Adipose tissue (tissue), 3 donors: ENCODE measurements around the gene RACK1. TPM values are rescaled to one million over a fixed set of nuclear protein-coding genes. Genes with fewer than 3 reads are reported as not detected.
"Not testable (repeated sequence)": the region's sequence is repeated elsewhere in the genome, so short reads cannot be mapped to it uniquely, and the experiment has no call there.

Experiments
- H3K27ac ChIP-seq: one replicate; pipeline ENCODE4 v1.5.1; 2013; ENCODE audit warnings: low read depth, low read length
- WGBS, 3 donors: extraction: QIAGEN DNeasy Blood & Tissue Kit; methylation state at CpG; one replicate each; pipeline ENCODE4 v1.1.7; 2013; 5-methylcytosine and 5-hydroxymethylcytosine counted together
- polyA plus RNA-seq, 3 donors: library from polyadenylated mRNA; stranded (reverse); fragments of 200-250 nt; gene quantifications; one replicate each; pipeline ENCODE4 v1.2.3, GENCODE V29; 2013
- donor health status: healthy with polysubstance abuse.
- donor health status: Bipolar disorder and iron deficiency.
- donor health status: healthy.

RACK1 gene
- polyA plus RNA-seq, 3 donors, result 2,124 to 2,647 (median 2,643) TPM

DNA sequence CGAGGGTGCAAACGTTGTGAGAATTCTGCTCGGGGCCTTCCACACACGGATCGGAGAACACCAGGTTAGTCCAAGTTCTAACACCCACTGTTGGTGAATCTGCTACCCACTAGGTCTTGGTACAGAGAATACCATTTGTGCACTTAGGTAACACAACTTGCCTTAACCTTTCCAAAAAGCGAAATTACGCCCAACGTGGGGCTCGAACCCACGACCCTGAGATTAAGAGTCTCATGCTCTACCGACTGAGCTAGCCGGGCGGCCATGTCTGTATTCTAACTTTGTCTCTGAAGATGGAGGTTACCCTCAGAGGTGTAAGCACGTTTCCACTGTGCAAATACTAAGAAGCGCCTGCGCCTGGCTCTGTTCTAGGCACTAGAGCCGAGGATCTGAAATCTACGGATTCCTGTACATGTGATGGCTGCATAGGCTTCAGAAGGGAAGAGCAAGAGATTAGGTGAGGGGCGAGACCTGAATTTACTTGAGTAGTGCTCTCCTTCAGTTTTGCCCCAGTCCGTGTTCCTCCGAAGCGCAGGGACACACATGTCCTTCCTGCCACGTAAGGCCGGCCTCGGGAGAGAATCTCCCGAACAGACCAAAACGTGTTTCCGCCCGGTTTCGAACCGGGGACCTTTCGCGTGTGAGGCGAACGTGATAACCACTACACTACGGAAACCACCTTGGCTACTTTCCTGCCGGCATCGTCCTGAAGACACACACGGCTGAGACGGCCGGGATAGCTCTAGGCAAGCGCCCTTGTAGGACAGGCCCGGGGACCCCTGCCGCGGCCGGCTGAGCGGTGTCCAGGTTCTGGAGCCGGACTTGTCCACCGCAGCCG, 21.7 kb downstream of the RACK1 start:
- H3K27ac ChIP-seq, result no peak overlapping the region
- 3 to 7% (median 5%) methylated on average over 50 of the region's 50 CpGs for WGBS, 3 donors

- 49 to 69% (median 61%) methylated on average over 27 of the region's 27 CpGs for WGBS, 3 donors
- no peak overlapping the region for H3K27ac ChIP-seq
Observed at GRCh38 chr5:181221105-181221791, 22.5 kb downstream of the RACK1 start.

DNA sequence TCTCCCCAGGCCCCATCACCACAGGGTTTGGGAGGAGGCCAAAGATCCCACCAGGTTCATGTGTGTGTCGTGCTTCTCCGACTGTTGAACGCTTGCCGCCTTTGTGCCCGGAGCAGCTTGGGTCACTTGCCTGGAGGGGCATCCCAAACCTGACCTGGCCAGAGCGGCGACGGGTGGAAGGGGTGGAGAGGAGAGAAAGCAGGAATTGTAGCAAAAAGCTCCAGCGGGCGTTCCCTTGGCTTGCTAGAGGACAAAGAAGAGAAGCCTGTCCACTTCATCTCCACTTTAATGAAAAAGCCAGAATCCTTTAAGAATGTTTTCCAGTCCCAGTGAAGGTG, 23.6 kb downstream of the RACK1 start:
- WGBS, 3 donors, result 88 to 95% (median 91%) methylated on average over 10 of the region's 10 CpGs

DNA sequence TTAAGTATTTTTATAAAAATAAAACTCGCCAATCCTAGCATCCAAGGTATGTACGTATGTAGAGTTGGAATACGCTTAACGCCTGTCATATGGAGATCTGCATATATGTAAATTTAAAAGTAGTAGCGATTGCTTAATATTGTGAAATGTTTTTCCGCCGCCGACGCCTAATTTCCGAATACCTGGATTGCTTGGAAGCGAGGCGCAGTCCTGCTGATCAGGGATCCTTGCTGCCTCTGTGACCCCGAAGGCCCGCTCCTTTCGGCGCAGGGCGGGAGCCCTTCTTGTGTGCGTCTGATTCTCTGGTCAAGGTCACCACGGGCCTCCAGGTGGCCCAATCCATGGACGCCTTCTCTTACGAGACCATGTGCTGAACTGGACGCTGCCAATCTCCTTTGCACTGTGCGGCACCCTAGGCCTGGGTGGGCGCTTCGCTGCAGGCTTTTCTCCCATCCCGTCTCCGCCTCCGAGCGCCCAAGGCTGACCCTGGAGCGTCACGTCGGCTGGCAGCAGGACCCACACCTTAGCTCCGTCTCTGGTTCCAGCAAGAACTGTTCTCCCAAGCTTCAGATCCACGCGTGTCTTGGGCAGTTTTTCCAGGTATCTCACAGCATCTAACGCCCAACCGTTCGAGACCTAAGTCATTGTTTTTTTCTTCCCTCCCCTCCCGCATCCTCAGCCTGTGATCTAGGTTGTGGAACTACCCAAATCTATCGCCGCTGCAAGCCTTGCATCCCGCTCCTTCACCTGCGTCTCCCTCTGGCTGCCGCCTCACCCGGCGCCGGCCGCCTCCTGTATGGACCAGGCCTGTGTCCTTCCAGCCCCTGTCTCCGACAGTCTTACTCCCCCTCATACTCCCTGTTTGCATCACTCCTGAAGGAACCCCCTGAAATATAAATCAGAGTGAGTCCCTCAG, 24.2 kb downstream of the RACK1 start:
- no peak overlapping the region for H3K27ac ChIP-seq
- WGBS, 3 donors, result 64 to 80% (median 74%) methylated on average over 49 of the region's 49 CpGs

More for the DNA sequence above, 23.6 kb downstream of the RACK1 start:
- no peak overlapping the region for H3K27ac ChIP-seq

DNA sequence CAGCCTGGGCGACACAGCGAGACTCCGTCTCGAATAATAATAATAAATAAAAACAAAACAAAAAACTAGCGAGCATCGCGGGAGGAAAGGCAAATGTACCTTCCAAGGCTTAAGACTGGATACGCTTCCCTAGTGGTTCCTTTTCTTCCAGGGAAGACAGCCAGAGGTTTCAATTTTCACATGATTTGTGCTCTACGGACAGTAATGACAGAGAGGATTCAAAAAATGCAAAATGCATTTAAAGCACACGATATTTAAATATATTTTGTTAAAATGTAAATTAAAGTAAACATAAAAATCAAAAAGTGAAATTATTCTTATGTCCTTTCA, 24.9 kb downstream of the RACK1 start:
- H3K27ac ChIP-seq, result no peak overlapping the region
- 27 to 34% (median 29%) methylated on average over 10 of the region's 10 CpGs for WGBS, 3 donors

- 2 to 4% (median 3%) methylated on average over 13 of the region's 13 CpGs for WGBS, 3 donors
- no peak overlapping the region for H3K27ac ChIP-seq
Observed at GRCh38 chr5:181217803-181218062, 26.0 kb downstream of the RACK1 start.

DNA sequence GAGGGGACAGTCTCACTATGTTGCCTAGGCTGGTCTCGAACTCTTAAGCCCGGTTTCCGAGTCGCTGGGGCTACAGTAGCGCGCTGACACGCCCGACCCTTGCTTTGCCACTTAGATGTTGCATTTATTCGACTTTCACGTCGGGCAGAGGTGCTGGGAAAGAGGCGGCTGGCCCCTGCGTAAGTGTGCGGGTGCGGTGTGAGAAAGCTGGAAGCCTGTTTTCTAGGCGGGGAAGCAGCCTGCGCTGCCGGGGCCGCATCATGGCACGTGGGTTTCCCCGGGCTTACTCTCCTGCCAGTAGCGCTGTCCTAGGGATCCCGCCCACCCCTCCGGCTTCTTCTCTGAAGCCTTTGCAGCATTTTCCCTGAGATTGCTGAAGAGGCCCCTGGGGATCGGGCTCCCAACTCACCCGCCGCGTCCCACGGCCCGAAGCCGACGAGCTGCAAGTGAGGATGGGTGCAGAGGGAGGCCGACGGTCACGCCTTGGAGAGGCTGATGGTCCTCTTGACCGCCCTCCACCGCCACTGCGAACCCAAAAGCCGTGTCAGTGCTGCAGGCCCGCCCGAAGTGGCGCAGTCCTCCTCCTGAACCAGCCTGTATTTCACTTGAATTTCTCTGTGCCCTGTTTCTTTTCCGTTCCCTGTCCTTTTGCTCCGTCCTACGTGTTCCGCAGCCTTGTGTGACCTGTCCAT, 26.4 kb downstream of the RACK1 start:
- no peak overlapping the region for H3K27ac ChIP-seq
- whole genome bisulfite sequencing, 3 donors, result 0 to 1% (median 1%) methylated on average over 45 to 46 of the region's 46 CpGs

- 16 to 35% (median 34%) methylated on average over 44 of the region's 44 CpGs for WGBS, 3 donors
- no peak overlapping the region for H3K27ac ChIP-seq
Observed at GRCh38 chr5:181215997-181216989, 27.4 kb downstream of the RACK1 start.

GRCh38 chr5:181214249-181214648, 29.5 kb downstream of the RACK1 start:
- WGBS, 3 donors, result 79 to 93% (median 92%) methylated on average over 7 to 10 of the region's 10 CpGs
- not testable (repeated sequence) for H3K27ac ChIP-seq

DNA sequence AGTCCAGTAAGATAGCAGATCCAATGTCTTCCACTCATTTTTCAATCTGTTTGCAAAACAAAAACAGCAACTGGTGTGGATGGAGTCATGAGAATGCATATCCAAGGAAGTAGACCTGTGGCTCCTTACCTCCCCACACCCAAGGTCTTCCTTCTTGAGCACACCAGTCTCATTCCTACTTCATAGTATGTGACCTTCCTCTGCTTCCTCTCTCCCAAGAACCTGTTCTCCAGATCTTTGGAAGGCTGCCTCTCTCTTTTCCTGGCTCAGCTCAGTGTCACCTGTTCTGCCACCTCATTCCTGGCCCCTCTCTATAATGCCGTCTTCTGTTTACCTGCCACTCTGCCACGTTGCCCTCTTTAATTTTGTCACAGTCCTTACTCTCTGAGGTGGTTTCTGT, 30.8 kb downstream of the RACK1 start:
- H3K27ac ChIP-seq, result no peak overlapping the region
- WGBS, 3 donors, result 36 to 79% (median 53%) methylated on average over 2 of the region's 2 CpGs

- H3K27ac ChIP-seq, result no peak overlapping the region
- 93 to 96% (median 95%) methylated on average over 6 of the region's 6 CpGs for WGBS, 3 donors
Observed at GRCh38 chr5:181212080-181212479, 31.6 kb downstream of the RACK1 start.

DNA sequence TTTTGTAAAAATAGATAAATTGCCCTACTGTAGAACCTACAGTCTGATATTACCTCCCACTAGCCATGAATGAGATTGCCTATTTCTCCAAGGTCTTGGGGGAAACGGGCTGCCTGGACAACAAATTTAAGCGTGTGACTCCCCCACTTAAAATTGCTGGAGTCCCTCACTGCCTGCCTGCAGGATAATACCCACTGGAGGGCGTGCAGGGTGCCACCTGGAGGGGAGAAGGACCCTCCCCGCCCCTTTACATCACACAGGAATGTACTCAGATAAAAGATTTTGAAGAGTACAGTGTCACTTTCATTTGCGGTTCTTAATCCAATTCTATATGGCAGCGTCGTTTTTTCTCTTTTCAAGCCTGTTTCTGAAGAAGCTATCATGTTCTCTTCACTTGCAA, 32.5 kb downstream of the RACK1 start:
- 58 to 59% (median 59%) methylated on average over 7 of the region's 7 CpGs for WGBS, 3 donors

GRCh38 chr5:181210698-181211097, 33.0 kb downstream of the RACK1 start:
- not testable (repeated sequence) for H3K27ac ChIP-seq
- 79 to 86% (median 80%) methylated on average over 17 of the region's 17 CpGs for WGBS, 3 donors

More for the DNA sequence above, 32.5 kb downstream of the RACK1 start:
- no peak overlapping the region for H3K27ac ChIP-seq

DNA sequence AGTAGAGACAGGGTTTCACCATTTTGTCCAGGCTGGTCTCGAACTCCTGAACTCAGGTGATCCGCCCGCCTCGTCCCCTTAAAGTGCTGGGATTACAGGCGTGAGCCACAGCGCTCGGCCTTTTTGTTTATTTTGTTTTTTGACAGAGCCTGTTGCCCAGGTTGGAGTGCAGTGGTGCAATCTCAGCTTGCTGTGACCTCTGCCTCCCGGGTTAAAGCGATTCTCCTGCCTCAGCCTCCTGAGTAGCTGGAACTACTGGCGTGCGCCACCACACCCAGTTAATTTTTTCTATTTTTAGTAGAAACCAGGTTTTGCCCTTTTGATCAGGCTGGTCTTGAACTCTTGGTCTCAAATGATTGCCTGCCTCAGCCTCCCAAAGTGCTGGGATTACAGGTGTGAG, 33.6 kb downstream of the RACK1 start:
- whole genome bisulfite sequencing, 3 donors, result 73 to 84% (median 77%) methylated on average over 8 to 11 of the region's 11 CpGs
- not testable (repeated sequence) for H3K27ac ChIP-seq

DNA sequence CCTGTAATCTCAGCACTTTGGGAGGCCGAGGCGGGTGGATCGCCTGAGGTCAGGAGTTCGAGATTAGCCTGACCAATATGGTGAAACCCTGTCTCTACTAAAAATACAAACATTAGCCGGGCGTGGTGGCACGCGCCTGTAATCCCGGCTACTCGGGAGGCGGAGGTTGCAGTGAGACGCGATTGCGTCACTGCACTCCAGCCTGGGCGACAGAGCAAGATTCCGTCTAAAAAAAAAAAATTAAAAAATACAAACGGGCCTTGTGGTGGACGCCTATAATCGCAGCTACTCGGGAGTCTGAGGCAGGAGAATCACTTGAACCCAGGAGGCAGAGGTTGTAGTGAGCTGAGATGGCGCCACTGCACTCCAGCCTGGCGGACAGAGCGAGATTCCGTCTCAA, 34.7 kb downstream of the RACK1 start:
- H3K27ac ChIP-seq, result not testable (repeated sequence)
- 79 to 89% (median 84%) methylated on average over 23 to 24 of the region's 24 CpGs for WGBS, 3 donors

DNA sequence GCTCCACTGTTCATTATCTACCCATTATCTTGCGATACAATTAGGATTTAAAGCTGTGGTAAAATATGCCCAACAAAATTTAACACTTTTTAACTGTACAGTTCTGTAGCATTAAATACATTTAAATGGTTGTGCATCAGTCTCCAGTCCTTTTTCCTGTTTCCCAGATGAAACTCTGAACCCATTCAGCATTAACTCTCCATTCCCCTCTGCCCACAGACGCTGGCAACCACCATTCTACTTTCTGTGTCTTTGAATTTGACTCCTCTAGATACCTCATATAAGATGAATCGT, 35.8 kb downstream of the RACK1 start:
- H3K27ac ChIP-seq, result no peak overlapping the region
- WGBS, 3 donors, result 35 to 46% (median 42%) methylated on average over 3 of the region's 3 CpGs

- H3K27ac ChIP-seq, result no peak overlapping the region
- WGBS, 3 donors, result 0 to 1% (median 1%) methylated on average over 36 of the region's 36 CpGs
Observed at GRCh38 chr5:181207214-181207959, 36.3 kb downstream of the RACK1 start.
